ENCODE measurements around the gene SRSF12. TPM values are rescaled to one million over a fixed set of nuclear protein-coding genes. Genes with fewer than 3 reads are reported as not detected.

Gene SRSF12
- total and polyA plus RNA-seq, 9 of the 15 experiments (the other 6 are each of a cell fraction or from before 2014, with no cell fraction given) = not detected

- BruUV-seq (replicated peaks) = no TSS peak
- Histone ChIP-seq H2AFZ (ENCODE audit: low read depth, low read length) (no peak overlapping the region), H3K9me3 (replicated peaks; ENCODE audit: control insufficient read depth, insufficient read depth, low read depth, low read length) (no peaks in the 10 kb centered on the region), H3K36me3 (ENCODE audit: control insufficient read depth, insufficient read depth, low read length) (no peaks in the 10 kb centered on the region), H3K4me1 (replicated peaks in 1 of 2; ENCODE audit: control insufficient read depth in 2 of 2, insufficient read depth in 2 of 2, low read length in 2 of 2) (no peaks in the 10 kb centered on the region), H3K79me2 (ENCODE audit: control insufficient read depth, insufficient read depth, low read length) (no peaks in the 10 kb centered on the region), H3K27ac (ENCODE audit: extremely low read depth, low read depth, low read length) (no peak overlapping the region), H3K4me2 (ENCODE audit: insufficient read depth, low read length) (no peak overlapping the region), H4K20me1 (replicated peaks; ENCODE audit: control insufficient read depth, insufficient read depth, low read length) (no peaks in the 10 kb centered on the region), H3K4me3 (no peak overlapping the region), H3K9me1 (ENCODE audit: control insufficient read depth, insufficient read depth, low read length) (no peaks in the 10 kb centered on the region), H3K27me3 (ENCODE audit: control insufficient read depth in 2 of 2, insufficient read depth in 2 of 2, low read length in 2 of 2) (peaks cover 5 to 6% of the 10 kb centered on the region in 2 experiments; a peak in 3 of 5 replicates), H3K9ac (ENCODE audit: insufficient read depth in 1 of 2, low read depth in 2 of 2, low read length in 2 of 2) (no peak overlapping the region)
- ChIA-PET CTCF (ENCODE audit: low intra/inter-chr PET ratio) (no interaction called here), POLR2A (interaction anchor here (0.6 to 1.8 kb wide), 2 partner anchors 15 to 1278 kb away, joined by 3 to 5 read pairs; no protein-coding TSS in a partner anchor)
- in situ Hi-C loops (cut with MboI) (no loop called here), intact Hi-C loops (cut with micrococcal nuclease) (no loop called here)
- TF ChIP-seq CBX8 (IDR thresholded peaks at IDR 0.05; ENCODE audit: borderline replicate concordance, extremely low read depth, low read depth, low read length, poor library complexity, severe bottlenecking) = peak; percentile 35
- TF ChIP-seq CBFA2T2 (conservative IDR thresholded peaks at IDR 0.05) = no peak
- TF ChIP-seq E4F1 (CRISPR knock-in tag; IDR thresholded peaks at IDR 0.05; ENCODE audit: borderline replicate concordance) = no peak
- no peak for TF ChIP-seq THAP12 (CRISPR knock-in tag; IDR thresholded peaks at IDR 0.05)
- FAIRE-seq (no peak), ATAC-seq (no peak), DNase-seq (ENCODE audit: extremely low read depth in 1 of 4, low spot score in 3 of 4) (no peak)
- 3% methylated on average over 8 of the region's 8 CpGs for WGBS (ENCODE audit: insufficient coverage, low coverage, missing lambda C conversion rate)
Observed at GRCh38 chr6:89098461-89098860, 19.4 kb downstream of the SRSF12 start.

All from K562 (cell line).